ENCODE measurements around the gene HOMER2.

DNA sequence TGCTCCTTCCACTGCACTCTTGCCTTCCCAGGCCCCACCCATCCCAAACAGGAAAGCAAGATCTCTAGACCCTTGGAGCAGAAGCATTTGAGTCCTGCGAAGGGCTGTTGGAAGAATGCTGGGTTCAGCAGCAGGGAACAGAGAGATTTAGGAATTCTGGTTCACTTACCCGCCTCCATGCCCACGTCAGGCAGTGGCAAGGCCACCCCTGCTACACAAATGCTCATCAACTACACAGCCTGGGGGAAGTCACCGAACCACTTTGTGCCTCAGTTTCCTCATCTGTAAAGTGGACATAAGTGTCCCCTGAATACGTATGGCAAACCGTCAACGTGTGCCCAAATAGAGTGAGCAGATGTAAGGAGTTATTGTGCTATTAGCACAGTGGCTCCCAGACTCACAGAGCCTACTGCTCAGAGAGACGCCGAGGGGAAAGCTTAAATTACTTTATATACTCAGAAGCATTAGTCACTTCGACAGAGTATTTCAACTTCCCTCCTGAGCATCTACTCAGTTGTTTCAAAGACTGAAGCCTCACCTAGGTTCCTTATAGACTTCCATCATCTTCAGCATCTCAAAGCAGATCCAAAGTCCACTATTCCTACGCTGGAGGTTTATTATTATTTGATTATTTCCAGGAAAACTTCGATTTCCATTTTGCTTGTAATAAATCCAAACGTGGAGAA lies 905 bp downstream of the HOMER2 start:
- TF ChIP-seq, protein P1, sequence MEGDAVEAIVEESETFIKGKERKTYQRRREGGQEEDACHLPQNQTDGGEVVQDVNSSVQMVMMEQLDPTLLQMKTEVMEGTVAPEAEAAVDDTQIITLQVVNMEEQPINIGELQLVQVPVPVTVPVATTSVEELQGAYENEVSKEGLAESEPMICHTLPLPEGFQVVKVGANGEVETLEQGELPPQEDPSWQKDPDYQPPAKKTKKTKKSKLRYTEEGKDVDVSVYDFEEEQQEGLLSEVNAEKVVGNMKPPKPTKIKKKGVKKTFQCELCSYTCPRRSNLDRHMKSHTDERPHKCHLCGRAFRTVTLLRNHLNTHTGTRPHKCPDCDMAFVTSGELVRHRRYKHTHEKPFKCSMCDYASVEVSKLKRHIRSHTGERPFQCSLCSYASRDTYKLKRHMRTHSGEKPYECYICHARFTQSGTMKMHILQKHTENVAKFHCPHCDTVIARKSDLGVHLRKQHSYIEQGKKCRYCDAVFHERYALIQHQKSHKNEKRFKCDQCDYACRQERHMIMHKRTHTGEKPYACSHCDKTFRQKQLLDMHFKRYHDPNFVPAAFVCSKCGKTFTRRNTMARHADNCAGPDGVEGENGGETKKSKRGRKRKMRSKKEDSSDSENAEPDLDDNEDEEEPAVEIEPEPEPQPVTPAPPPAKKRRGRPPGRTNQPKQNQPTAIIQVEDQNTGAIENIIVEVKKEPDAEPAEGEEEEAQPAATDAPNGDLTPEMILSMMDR (IDR thresholded peaks at IDR 0.05): no peak
- TF ChIP-seq POLR2A (IDR thresholded peaks at IDR 0.05): no peak
